Renal cortex interstitium (tissue), 11 donors: ENCODE measurements around the gene PLEKHM2. TPM values are rescaled to one million over a fixed set of nuclear protein-coding genes. Genes with fewer than 3 reads are reported as not detected.

Experiments used
- DNase-seq, 11 donors: peaks; one replicate each; pipeline ENCODE4 v3.0.0-alpha.2; 2013; ENCODE audit warnings: low read depth in 9 of 11, low spot score in 4 of 11; ENCODE audit errors: extremely low read depth in 1 of 11
- polyA plus RNA-seq, 3 donors: library from polyadenylated mRNA; unstranded; fragments of 120-200 nt; gene quantifications; one replicate each; pipeline ENCODE4 v1.2.1, GENCODE V29; 2013; ENCODE audit not compliant: insufficient read length in 3 of 3

PLEKHM2 gene
- polyA plus RNA-seq, 3 donors = 44.2 to 49.2 (median 45.9) TPM

DNA sequence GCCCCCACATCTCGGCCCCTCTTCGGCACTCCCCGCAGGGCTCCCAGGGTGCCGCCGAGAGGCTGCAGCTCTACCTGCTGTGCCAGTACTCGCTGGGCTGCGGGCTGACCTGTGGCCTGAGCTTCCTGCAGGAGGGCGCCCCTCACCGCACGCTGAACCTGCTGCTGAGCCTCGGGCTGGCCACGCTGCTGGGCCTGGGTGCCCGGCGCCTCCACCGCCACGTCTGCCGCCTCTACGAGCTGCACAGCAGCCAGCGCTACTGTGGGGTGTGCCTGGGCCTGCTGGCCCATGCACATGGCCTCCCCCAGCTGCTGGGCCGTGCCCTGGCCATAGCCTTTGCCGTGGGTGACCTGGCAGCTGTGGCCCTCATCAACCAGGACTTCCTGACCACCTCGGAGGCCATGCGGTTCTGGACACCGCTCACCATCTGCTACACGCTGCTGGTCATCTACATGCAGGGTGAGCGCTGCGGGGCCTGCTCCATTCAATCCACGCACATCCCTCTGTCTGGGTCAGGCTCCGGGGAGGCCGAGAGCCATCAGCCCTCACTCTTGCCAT lies 60.1 kb downstream of the PLEKHM2 start:
- DNase-seq = no peak

DNA sequence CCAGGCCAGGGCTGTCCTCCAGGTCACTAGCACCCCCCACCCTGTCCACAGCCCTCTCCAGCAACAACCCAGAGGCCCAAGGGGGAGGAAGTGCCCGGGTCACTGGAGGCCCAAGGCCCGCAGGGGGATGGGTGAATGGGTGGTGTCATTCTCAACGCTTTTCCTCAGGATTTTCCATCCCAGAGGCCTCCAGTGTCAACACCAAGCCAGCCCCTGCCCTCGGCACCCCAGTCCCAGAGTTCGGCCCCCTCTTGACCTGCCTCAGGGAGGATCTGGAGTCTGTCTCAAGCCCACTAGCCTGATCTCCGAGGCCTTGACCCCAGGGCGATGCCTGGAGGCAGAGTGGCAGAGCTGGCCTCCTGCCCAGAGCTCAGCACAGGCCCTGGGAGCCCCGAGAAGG lies 63.3 kb downstream of the PLEKHM2 start:
- DNase-seq = no peak

DNA sequence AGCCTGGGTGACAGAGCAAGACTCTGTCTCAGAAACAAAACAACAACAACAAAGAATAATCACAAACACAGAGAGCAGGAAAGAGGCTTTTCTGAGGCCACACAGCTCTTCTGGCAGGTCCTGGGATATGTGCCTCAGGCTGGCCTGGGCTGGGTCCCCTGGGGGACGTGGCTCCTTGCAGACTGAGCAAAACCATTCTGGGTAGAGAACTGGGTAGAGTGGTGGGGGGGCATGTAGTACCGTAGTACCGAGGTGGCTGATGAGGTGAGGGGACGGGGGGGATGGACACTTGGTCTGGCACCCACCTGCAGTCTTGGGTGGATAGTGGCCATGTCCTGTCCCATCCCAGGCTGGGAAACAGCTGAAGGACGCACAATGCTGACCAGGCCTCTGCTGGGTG lies 64.1 kb downstream of the PLEKHM2 start:
- no peak for DNase-seq

DNA sequence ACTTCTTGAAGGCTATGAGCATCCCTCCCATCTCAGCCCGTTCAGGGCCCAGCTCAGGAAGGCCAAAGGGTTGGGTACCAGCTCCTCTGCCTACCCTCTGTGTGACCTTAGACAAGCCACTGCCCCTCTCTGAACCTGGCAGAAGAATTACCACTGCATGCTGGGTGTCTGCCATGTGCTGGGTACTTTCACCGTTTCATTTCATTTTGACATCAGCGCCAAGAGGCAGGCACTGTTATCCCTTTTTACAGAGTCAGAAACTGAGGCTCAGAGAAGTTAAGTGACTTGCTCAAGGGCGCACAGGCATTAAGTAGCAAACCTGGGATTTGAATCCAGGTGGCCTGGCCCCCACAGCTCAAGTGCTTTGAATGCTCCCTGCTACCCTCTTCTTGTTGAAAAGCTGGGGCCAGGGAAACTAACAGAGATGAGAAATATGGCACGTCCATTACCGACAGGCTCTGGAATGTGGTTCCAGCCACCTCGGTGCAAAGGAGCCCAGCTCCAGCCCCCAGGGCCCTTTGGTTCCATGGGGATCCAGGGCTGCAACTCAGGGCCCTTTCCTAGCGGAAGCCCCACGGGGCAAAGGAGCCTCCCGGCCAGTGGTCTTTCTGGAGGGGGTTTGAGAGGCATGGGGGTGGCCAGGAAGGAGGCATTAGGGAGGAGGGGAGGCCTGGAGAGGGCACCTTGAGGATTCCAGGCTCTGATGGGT lies 64.7 kb downstream of the PLEKHM2 start:
- no peak for DNase-seq

DNA sequence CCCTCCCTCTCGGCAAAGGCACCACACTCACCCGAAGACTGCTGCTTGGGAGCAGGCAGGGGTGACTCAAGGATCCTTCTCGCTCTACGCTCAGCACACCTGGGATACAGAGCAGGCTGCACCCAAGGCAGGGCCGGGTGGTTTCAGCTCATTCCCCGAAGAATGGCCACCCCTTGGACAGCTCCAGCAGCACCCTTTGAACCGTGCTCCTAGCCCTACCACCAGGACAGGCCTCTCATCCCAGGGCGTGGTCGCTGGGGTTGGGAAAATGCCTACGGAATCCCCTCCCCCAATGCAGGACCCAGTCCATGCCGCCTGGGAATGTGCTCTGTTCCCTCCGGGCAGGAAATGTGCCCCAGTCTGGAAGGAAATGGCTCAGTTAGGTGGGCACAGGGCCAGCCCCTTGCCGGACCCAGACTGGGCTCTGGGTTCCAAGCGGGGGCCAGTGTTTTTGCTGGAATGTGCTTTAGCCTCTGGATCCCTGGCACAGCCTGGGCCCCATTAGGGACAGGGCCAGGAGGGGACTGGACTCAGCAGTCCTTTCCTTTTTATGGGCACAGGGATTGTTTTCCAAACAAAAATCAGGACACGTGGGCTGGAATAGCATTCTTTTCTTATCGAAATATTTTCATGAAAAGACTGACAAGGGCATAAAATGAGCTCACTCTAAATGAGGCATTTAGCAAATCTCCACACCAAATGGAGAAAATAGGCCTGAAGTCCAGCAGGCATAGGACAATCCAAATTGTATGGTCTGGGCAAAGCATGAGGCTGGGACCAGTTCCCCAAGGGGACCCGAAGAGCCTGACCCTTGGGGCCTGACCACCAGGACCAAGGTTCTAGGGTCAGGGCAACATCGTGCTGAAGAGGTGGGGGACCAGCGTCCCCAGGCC lies 65.5 kb downstream of the PLEKHM2 start:
- no peak for DNase-seq

DNA sequence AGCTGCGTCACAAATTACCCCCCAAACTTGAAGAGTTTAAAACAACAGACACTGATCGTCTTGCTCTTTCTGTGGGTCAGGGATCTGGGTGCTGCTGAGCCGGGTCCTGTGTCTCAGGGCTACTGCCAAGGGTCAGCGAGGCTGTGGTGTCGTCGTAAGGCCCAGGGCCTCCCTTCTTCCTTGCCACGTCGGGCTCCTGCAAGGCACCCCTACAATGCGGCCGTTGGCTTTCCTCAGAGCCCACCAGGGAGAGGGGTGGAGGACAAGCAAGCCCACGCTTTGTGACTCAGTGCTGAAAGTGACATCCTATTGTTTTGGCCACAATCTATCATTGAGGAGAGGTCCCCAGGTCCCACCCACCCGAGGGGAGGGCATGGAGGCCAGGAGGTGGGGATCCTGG lies 66.8 kb downstream of the PLEKHM2 start:
- no peak for DNase-seq

DNA sequence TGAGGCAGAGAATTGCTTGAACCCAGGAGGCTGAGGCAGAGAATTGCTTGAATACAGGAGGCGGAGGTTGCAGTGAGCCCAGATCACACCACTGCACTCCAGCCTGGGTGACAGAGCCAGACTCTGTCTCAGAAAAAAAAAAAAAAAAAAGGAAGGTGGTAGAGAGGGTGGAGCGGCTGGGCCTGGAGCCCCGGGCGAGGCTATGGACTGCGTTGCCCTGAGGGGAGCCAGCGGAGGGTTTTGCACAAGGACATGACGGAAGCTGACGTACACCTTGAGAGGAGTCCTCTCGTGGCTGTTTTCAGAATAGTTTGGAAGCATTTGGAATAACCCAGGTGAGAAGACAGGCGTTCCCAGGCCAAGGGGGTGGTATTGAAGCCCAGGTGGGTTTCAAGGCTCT lies 67.6 kb downstream of the PLEKHM2 start:
- no peak for DNase-seq

DNA sequence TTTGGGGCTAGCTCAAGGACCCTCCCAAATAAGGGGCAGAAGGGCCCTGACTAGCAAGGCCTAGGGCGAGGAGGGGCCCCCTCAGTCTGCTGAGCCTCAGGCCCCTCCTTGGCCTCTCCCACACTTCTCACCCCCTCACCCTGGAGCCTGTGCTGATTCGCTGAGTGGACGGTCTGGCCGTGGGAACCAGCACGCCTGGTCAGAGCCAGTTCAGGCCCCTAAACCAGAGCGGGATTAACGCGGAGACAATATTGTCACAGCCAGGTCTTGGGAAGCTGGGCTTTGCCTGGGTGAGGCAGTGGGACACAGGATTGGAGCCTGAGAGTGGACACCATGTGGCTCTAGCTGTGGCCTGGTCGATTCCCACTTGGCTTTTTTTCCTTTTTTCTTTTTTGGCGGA lies 69.7 kb downstream of the PLEKHM2 start:
- DNase-seq = no peak

DNA sequence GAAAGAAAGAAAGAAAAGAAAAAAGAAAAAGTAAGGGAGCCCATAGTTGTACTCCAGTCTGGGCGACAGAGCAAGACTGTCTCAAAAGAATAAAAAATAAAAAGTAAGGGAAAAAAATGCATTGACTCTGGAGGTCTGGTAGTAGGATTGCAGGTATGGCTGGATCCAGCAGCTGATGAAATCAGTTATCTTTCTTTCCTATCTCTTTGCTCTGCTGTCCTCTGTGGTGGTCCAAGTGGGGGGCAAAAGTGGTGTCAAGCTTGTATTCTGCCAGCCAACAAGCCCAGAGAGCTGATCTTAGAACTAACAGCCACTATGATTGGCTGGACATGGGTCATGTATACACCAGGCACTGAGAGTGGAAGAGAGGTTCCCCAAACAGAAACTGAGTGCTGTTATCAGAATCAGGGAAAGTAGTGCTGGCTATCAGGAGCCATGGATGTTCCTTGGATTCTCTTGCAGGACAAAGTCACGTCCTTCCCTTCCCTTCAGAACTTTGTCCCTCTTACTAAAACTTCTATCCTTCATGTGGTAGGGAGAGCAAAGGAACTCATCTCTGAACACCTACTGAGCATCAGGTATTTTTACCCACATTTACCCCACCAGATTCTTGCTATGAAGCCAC lies 71.0 kb downstream of the PLEKHM2 start:
- no peak for DNase-seq

DNA sequence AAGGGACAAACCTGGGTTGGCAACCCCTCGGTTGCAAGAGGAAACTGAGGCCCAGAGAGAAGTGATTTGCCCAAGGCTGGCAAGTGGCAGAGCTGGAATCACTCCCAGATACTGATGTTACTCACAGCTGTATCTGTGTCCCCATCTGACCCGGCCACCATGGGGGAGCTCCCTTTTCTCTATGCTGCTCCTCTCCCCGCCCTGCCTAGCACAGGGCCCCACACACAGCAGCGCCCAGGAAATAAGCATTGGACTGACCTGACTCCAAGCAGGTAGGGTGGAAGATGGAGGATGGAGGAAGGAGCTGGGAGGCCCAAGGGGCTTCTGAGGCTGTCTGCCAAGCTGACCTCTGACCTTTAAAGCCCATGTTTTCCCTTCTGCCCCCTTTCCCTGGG lies 71.5 kb downstream of the PLEKHM2 start:
- DNase-seq = no peak

DNA sequence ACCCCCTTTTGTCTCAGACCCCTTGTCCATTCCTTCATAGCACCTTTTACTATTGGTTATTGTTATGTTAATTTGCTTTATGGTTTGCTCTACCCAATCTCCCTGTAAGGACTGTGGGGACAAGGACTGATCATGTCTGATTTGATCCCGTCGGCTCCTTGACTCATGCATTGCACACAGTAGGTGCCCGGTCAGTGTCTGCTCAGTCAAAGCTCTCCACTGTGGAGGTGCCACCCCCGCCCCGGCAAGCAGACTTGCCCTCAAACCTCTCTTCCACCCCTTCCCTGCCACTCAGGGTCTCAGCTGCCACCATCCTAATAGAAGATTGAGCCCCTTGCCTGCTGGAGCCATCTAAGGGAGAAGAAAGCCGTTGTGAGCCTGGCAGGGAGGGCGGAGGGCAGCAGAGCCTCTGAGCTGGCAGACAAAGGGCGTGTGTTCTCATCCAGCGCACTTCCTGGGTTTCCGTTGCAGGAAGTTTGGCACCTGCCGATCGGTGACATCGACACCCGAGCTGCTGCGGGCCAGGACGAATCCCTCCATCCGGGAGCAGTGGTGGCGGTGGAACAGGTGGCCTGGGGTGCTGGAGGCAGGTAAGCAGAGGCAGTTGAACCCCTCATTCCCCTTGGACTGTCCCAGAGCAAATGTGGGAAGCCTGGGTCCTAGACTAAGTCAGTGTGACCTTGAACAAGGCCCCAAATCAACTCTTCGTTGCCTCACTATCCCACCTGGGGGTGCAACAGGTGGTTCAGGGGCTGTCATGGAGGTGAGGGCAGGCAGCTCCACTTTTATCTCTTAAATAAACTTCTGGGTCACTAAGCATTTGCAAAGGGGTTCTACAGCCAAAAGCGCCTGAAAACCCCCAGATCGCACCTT lies 72.3 kb downstream of the PLEKHM2 start:
- DNase-seq = no peak

DNA sequence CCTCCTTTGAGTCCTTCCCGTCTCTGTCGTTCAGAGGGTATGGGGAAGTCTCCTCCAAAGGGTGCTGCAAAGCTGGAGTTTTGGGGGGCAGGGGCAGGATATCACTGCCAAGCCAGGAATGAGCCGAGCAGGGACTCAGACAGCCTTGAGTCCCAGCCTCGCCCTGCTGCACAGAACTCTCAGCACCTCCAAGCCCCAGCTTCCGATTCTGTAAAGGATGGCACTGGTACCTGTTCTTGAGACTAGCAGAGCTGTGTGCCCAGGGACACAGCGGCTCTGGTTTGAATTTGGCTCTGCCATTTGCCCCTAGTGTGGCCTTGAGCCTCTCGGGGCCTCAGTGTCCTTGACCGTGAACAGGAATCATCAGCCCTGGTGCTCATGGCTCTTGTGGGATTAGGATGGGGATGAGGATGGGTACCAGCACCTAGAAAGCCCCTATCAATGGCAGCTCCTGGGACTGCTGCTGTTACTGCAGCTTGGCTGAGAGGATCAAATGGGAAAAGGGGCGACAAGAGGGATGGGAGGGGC lies 73.0 kb downstream of the PLEKHM2 start:
- DNase-seq = no peak

DNA sequence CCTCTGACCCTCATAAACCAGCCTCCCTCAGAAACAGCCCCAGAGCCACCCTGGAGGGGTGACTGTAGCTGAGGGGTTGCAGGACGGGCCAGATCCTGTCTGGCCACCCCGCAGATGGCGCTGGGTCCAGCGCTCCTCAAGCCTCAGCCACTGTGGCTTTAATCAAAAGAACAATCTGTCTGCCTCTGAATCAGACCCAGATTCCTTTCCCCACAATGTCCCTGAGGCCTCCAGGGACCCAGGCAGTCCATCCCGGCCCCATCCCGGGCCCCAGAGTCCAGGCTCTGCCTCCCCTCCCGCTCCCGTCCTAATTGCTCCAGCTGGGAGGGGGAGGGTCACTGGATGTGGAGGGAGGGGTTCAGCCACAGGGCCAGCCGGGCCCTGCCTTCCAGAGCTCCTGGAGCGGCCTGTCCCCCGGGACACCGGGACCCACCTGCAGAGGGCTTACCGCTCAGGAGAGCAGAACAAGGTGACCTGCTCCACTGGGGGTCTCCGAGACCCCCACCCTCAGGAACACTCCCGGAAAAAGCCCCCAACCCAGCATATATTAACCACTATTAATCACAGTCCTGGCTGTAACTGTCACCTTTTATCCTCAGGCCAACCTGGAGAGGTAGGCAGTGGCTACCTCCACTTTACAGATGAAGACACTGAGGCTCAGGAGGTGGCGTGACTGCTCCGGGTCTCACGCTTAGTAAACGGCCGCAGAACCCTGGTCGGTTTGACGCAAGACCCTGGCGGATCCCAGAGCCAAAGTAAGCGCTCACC lies 73.6 kb downstream of the PLEKHM2 start:
- DNase-seq = no peak

DNA sequence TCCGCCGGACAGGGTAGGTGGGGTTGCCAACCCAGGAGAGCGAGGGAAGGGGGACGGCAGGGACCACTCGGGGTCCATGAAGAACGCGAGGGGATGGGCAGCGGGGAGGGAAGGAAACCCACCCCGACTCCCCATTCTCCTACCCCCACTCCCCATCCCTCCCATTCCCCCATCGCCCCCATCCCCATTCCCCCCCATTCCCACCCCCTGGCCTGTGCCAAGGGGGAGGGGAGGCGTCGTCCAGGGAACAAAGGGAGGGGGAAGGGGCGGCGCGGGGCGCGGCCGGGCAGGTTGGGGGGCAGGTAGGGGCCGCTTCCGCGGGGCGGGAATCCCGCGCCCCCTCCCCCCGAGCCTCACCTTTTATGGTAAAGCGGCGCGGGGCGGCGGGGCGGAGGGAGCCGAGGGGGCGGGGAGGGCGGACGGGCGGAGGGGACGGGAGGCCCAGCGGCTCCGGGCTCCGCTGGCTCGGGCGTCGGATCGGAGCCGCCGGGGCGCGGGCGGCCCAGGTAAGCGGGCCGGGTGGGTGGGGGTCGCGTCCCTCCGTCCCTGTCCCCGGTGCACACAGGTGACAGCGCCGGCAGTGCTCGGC lies 74.3 kb downstream of the PLEKHM2 start, which contains the start of gene FBLIM1:
Gene FBLIM1, plus strand, starts transcription at position 453 of the 589 bp plus-strand sequence. CDS start 6,189 bp downstream, outside the sequence.
- DNase-seq = peak in 1 of 11 donors; percentile 45

DNA sequence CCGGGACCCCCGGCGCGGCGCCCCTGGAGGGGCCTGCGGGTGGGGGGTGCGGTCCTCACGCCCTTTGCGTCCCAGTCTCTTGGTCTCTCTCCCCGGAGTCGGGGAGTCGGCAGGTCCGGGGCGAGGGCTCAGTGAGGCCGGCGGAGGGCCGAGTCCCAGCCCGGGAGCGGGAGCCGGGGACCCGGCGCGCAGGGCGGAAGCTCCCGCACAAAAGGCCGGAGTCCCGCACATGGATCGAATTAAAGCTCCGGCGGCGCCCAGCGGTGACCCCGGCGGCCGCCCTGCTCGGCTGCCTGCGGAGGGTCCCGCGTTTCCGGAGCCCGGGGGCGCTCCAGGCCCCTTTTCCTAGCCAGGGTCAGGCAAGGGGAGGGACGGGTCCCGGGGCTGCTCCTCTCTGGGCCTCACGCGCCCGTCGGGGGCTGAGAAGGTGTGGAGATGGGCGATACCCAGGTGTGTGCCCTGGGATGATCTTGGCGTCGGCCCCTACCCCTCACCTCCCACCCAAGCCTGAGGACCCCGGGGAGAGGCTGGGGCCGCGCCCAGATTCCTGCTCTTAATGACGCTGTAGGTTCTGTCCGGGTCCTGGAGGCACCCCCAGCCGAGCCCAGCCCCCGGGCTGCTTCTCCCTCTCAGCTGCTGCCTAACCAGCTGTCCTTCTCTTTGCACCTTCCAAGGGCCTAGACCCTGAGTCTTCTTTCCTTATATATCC lies 75.0 kb downstream of the PLEKHM2 start:
- no peak for DNase-seq

DNA sequence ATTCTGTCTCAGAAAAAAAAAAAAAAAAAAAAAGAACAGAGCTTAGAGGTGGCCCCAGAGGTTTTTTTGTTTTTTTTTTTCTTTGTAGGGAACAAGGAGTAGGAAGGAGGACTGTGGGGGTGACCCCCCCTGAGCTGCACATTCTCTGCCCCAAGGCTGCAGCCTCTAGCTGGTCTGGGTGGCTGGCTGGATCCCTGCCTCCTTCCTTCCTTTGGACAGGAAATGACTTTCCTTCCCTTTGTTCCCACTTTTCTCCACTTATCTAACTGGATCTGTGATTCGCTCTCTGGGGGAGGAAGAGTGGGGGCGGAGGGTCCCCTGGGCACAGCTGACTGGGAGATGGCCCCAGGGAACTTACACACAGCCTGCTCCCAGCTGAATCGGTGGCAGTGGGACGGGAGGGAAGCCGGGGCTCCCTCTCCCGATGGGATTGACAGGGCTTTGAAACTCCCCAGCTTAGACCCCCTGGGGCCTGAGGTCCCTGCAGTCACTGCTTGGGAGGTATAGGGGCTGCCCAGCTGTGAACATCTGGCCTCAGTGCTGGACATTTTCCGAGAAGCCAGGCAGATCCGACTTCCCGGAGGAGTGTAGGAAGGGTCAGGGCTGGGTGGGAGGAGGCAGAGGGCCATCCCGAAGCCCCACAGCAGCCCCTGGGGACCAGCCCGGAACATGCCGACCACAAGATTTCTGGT lies 76.5 kb downstream of the PLEKHM2 start:
- peak in 9 of 11 donors; percentile 59 to 77 (median 67) for DNase-seq
